NCI-H1436 treated with DMSO at 0.1 percent for 48 hours (cell line): Measurements from ENCODE around the gene TMEM9.

ENCODE experiments used
- DNase-seq: peaks from one replicate; lab custom pipeline; 2025; lab: John Stamatoyannopoulos, UW

The TMEM9 gene

GRCh38 chr1:201145132-201145531, 9.1 kb downstream of the TMEM9 start:
- no peak for DNase-seq

DNA sequence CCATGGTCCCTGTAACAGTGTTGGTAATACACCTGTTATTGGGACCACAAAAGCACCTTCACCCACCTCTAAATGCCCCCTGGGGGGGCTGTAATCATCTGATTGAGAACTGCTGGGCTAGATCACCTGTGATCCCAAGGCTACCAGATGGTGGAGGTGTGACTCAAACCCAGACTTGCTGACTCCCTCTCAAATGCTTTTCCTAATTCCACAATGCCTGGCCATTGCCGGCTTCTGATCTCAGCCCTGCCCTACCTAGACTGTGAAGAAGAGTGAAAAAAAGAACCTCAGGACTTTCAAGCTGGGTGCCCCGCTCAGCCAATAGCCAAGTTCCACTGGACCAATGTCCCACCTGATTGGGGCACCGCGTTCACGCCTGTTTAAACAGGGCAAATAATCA, 9.6 kb downstream of the TMEM9 start:
- DNase-seq, result no peak

DNA sequence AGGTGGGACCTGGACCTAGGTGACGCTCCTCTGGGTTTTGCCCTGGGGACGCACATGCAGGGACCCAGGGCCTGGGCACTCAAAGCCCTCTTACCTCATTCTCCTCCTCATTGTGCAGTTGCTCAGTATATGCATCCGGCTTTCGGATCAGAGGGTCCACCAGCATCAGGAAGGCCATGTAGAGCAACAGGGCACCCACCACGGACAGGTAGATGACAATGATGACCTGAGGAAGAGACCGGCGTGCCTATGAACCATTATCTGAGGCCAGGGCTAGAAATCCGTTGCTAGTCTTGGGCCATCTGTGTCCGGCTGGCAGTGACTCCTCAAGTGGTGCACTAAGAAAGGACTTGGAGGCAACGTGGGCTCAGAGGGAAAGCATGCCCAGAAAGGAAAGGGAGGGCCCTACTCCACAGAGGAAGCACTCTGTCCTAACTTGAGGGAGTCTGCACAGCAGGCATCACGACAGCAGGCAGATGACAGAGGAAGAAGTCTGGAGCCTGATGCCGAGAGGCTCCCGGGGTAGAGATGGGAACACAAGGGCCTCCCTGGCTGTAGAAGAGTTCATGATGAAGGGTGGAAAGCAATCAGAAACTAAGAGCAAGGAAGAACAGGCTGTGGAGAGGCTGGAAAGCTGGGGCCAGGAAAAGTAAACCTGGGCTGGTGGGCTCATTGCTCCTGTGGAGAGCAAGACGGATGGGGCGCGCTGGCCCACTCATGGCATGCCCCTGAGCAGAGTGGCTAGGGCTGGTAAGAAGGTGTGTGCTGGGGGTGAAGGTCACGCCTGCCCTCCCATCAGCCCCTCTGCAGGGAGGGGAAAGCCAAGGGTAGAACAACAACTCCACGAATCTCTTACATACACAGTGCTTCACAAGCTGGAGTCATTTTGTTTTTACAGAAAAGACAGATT, 10.3 kb downstream of the TMEM9 start:
- DNase-seq, result no peak

GRCh38 chr1:201142849-201143725, 11.2 kb downstream of the TMEM9 start:
- no peak for DNase-seq

GRCh38 chr1:201142011-201142848, 12.0 kb downstream of the TMEM9 start:
- DNase-seq, result no peak

DNA sequence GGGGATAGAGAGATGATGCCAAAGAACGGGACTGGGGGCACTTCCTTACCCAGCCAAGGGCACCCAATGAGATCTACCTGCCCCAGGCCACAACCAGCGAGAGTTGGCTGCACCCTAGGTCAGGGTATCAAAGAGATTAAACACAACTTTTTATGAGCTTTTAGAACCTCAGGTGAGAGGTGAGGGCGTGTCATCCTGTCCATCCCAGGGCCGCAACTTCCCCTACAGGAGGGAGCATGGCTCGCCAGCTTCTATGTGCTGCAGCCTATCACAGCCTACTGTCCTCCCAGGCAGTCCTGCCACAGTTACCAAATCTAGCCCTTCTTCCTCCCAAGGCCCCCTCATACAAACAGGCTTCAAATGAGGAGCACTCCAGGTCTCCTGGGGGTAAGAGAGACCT, 12.9 kb downstream of the TMEM9 start:
- DNase-seq, result no peak

- no peak for DNase-seq
These were observed 13.4 kb downstream of the TMEM9 start for GRCh38 chr1:201140941-201141260.

DNA sequence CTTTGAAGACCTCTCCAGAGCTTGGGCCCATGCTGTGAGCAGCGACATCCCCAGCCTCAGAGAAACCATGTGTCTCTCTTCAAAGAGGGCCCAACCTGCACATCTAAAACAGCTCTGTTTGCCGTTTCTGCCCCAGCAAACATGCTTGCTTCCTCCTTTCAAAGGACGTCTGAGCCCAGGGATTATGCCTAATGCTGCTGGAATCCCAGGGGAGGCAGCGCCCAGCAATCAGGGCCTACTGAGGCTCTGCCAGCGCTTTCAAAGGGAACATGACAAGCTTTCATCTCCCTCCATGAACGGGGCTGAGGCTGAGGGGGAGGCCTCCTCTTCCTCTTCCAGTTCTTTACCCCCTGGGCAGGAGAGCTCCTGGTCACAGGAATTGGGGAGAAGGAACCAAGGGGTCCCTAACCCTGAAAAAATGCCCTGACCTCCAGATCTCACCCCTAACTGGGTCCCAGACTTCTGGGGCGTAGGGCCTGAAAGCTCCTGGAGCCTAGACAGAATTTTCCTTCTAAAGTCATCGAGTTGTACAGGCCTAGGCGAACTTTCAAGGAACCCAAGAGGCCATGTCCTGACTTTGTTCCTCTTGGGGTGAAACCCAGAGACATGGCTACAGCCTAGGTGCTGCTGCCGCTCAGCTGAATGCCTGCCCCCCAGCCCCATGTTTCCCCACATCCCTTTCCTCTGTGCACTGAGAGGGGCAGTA, 13.9 kb downstream of the TMEM9 start:
- DNase-seq, result peak; percentile 46

- DNase-seq, result no peak
These were observed 14.5 kb downstream of the TMEM9 start for GRCh38 chr1:201139756-201140155.

DNA sequence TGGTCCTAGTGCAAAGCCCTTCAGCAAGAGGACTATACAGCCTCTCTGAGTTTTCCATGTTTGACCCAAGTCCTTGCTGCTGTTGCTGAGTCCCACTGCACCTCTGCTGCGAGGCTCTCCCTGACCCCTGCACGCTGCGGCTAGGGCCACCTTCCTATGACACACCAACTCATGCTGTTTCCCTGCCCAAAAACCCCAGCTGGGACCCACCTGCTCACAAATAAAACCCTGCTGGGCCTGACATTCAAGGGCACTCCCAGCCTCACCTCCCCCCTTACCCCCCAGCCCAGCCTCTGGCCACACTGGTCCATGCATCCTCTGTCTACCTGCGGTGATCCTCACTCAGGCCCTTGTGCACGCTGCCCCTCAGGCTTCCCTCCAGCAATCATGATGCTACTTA, 15.0 kb downstream of the TMEM9 start:
- no peak for DNase-seq

DNA sequence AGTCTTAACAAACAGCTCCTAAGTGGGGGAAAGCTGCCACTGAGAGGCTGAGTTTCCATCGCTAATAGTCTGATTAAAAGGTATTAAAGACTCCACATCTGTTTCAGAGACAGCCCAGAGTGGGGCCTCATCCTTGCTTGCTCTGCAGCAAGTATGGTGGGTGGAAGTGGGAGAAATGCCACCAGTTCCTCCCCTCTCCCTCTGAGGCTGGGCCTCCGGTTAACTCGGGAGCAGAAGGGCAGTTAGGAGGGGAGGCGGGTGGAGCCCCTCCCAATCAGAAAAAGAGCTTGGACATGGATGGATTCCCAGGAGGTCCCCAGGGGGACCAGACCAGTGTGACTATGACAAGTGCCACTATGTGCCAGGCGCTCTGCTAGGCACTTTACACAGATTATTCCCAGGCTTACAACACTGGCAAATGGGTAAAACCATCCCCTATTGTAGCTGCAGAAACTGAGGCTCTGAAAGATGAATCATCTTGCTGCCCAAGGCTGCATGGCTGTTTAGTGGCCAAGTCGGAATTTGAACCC, 15.9 kb downstream of the TMEM9 start:
- no peak for DNase-seq

DNA sequence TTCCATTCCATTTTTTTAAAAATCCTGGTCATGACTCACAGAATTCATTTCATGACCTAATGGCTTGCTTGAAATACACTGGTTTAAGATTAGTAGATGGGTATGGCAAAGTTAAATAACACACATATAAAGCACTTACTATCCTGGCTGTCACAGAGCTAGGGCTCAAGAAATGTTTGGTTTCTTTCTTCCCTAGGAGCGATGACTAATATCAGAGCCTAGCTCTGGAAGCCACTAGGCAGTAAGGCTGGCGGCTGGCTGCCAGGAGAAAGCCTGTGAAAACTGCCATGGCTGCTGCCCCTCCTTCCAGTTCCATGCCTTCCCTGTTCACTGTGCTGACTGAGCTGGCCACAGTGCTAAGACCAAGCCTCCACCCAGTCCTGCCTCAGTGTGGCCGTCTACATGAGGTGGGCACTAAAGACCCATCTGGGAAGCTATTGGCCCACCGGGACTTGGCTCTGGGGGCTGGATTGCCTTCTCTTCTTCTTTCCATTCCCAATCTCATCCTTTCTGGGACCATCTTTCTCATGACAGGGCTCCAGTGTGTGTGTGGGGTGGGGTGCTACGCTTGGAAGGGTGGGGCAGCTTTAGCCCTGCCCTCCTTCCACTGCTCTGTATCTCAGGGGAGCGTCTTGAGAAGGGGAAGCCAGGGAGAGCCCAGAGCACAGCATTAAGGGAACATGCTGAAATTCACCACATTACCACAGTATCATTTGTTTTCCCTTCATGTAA, 16.5 kb downstream of the TMEM9 start:
- DNase-seq, result no peak

- DNase-seq, result no peak
These were observed 17.3 kb downstream of the TMEM9 start for GRCh38 chr1:201137024-201137392.

DNA sequence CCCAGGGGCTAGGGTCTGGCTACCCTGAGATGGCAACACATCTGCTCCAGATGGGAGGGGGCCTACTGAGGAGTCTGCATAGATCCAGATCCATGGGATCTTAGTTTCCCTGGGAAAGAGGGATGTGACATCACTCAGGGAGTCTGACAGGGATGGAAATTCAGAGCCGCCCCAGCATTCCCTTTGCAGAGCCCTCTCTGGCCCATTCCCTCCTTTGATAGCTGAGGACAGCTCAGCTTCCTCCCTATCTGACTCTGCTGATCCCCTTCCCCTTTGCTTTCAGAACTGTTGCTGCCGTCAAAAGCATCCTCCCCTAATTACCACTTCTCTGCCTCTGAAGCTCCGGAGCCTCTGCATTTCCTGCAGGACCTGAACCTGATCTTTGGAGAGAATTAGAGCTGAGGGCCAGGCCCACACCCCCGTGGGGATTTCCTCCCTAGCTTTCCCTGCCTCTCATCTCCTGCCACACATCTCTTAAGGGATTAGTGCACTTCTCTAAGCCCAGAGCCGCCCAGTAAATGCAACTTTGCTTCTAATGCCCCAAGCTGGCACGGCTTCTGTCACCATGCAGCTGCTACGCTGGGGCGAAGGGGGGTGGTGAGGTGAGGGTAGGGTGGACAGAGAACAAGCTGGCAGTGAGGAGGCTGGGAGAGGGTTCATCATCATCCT, 17.8 kb downstream of the TMEM9 start:
- DNase-seq, result no peak

- DNase-seq, result no peak
These were observed 19.9 kb downstream of the TMEM9 start for GRCh38 chr1:201134405-201134804.

GRCh38 chr1:201131398-201131797, 22.9 kb downstream of the TMEM9 start:
- no peak for DNase-seq

DNA sequence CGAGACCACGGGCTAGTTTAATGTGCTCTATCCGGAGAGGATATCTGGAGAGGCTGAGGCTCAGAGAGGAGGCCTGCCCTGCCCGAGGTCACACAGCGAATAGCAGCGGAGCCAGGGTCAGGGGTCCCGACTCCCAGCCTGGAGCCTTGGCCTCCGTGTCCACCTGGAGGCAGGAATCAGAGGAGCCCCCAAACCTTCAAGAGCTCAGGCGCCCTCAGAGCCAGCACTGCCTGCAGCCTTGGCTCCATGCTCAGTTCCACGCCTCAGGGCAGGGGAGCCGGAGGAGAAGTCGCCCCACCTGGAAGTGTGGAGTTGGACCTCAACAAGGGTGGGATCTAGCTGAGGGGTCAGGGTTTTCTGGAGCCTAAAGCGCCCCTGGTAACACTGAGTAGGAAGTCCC, 25.3 kb downstream of the TMEM9 start:
- DNase-seq, result no peak

DNA sequence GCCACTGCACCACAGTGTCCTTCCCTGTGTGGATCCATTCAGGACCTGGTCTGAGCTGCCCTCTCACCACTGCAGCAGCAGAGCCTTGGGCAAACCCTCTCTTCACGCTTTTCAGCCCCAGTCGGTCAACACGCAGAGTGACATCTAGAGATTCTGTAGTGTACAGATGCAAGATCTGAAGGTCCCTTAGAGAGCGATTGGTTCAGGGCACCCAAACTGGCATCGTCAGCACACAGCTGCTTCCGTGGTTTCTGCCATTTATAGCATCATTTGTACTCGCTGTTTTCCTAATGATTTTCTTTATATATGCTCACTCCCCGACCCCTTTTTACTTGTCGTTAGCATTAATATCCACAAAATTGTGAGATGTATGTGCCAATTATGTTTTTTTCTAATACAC, 25.8 kb downstream of the TMEM9 start:
- DNase-seq, result no peak

GRCh38 chr1:201127755-201128455, 26.4 kb downstream of the TMEM9 start:
- DNase-seq, result no peak
